Adrenal gland (tissue), 12 donors: ENCODE data around the gene SUPT6H. TPM values are rescaled to one million over a fixed set of nuclear protein-coding genes. Genes with fewer than 3 reads are reported as not detected.
"Not testable (repeated sequence)": the region's sequence is repeated elsewhere in the genome, so short reads cannot be mapped to it uniquely, and the experiment has no call there.

Source experiments
- DNase-seq, 7 donors: peaks; one replicate each; pipeline ENCODE4 v3.0.0-alpha.2; 2019 to 2020
- H3K27ac ChIP-seq, 5 donors: fragments of 200-600 bp; sonication (generic) in 4 of 5; 1 replicate in 3 of 5; 2 replicates in 2 of 5; pipeline versions ENCODE4 v1.5.1 to v1.8.0; 2016 to 2020; ENCODE audit warnings: mild to moderate bottlenecking in 1 of 5
- H3K27me3 ChIP-seq: fragments of 200-600 bp; 2 replicates; pipeline ENCODE4 v1.8.0; 2021
- H3K36me3 ChIP-seq, 2 donors: fragments of 200-600 bp; replicated peaks in 1 of 2; 1 replicate in 1 of 2; 2 replicates in 1 of 2; pipeline versions ENCODE4 v1.5.1 to v1.8.0; 2018 to 2022
- H3K4me1 ChIP-seq, 2 donors: fragments of 200-600 bp; replicated peaks in 1 of 2; 1 replicate in 1 of 2; 2 replicates in 1 of 2; pipeline versions ENCODE4 v1.5.1 to v1.8.0; 2018 to 2021
- H3K4me3 ChIP-seq, 4 donors: fragments of 200-600 bp; sonication (generic) in 3 of 4; one replicate each; pipeline ENCODE4 v1.5.1; 2016 to 2018
- H3K9me3 ChIP-seq, 3 donors: fragments of 200-600 bp; sonication (generic) in 1 of 3; replicated peaks in 1 of 3; 1 replicate in 2 of 3; 2 replicates in 1 of 3; pipeline versions ENCODE4 v1.5.1 to v1.8.0; 2016 to 2021
- POLR2A ChIP-seq, 2 donors: fragments of 450-650 bp; IDR thresholded peaks; one replicate each; pipeline ENCODE4 v1.6.1; 2017; ENCODE audit warnings: antibody characterized with exemption in 2 of 2, mild to moderate bottlenecking in 2 of 2, moderate library complexity in 1 of 2
- WGBS, 4 donors: extraction: QIAGEN DNeasy Blood & Tissue Kit in 2 of 4; methylation state at CpG; one replicate each; pipeline versions ENCODE4 v1.1.5 to v1.1.7; 2013 to 2017; 5-methylcytosine and 5-hydroxymethylcytosine counted together
- intact Hi-C, 2 donors: fragments of 100-400 bp; cut with DNase I; formaldehyde crosslinking; loops; one replicate each; pipeline versions ENCODE4 v1.14.1 to v1.15.0; 2022 to 2023
- polyA plus RNA-seq, 3 donors: library from polyadenylated mRNA; stranded (reverse); fragments of 200-250 nt in 2 of 3; fragments of 350-450 nt in 1 of 3; fragmentation: Illumina TruSeq in 1 of 3; extraction: RNeasy Lipid Tissue Mini Kit (QIAGEN cat#74804) in 1 of 3; gene quantifications; one replicate each; pipeline ENCODE4 v1.2.3, GENCODE V29; 2013 to 2014
- total RNA-seq, 9 donors: library from RNA; depleted of rRNA in 4 of 9; stranded (reverse); fragments of >200 nt in 4 of 9; fragments of 120-200 nt in 1 of 9; fragmentation: NEBNext Ultra II Directional in 1 of 9; extraction: Animal tissue kit (Norgen Biotek cat#: 25700) in 1 of 9; gene quantifications; one replicate each; pipeline versions ENCODE4 v1.1.0 to v1.2.4, GENCODE V29; 2013 to 2023
- TF ChIP-seq, protein P1 (sequence below), 6 experiments: fragments of 450-650 bp in 4 of 6; fragments of 200-600 bp in 2 of 6; sonication (generic) in 1 of 6; IDR thresholded peaks; 1 replicate in 5 of 6; 2 replicates in 1 of 6; pipeline versions ENCODE4 v1.5.1 to v1.8.0; 2016 to 2021; ENCODE audit warnings: antibody characterized with exemption in 6 of 6, mild to moderate bottlenecking in 2 of 6, moderate library complexity in 1 of 6
- donor health status: healthy with polysubstance abuse.
- donor health status: Bipolar disorder and iron deficiency.
- donor health status: DM: yes; HTN: yes; CAD: no.
- donor health status: DM: no; HTN: no; CAD: no.
- donor health status: DM: no; HTN: no; CAD: no.
- donor health status: DM: yes; HTN: yes; CAD: no.

SUPT6H gene
- total and polyA plus RNA-seq, 12 donors: 48.1 to 125 (median 71.4) TPM

DNA sequence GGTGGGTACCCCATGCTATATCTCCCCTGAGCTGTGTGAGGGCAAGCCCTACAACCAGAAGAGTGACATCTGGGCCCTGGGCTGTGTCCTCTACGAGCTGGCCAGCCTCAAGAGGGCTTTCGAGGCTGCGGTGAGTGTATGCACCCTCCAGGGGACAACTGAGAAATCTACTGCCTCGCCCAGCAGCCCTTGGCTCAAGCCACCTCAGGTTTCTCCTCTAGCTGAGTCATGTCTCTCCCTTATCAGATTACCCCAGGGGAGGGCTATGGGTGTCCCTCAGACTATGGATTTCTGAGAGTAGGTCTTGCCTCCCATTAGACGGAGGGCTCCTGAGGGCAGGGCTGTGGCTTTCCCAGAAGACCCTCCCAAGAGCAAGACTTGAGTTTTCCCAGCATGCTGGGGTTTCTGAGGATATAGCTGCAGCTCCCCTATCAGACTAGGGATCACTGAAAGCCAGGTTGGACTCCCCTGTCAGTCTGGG, 73.3 kb downstream of the SUPT6H start:
- Histone ChIP-seq H3K36me3 (no peaks in the 10 kb centered on the region), H3K4me3 (no peak overlapping the region), H3K4me1 (no peaks in the 10 kb centered on the region), H3K27ac (no peak overlapping the region), H3K9me3 (no peaks in the 10 kb centered on the region), H3K27me3 (no peaks in the 10 kb centered on the region)
- TF ChIP-seq, protein P1, sequence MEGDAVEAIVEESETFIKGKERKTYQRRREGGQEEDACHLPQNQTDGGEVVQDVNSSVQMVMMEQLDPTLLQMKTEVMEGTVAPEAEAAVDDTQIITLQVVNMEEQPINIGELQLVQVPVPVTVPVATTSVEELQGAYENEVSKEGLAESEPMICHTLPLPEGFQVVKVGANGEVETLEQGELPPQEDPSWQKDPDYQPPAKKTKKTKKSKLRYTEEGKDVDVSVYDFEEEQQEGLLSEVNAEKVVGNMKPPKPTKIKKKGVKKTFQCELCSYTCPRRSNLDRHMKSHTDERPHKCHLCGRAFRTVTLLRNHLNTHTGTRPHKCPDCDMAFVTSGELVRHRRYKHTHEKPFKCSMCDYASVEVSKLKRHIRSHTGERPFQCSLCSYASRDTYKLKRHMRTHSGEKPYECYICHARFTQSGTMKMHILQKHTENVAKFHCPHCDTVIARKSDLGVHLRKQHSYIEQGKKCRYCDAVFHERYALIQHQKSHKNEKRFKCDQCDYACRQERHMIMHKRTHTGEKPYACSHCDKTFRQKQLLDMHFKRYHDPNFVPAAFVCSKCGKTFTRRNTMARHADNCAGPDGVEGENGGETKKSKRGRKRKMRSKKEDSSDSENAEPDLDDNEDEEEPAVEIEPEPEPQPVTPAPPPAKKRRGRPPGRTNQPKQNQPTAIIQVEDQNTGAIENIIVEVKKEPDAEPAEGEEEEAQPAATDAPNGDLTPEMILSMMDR (IDR thresholded peaks at IDR 0.05): no peak
- TF ChIP-seq POLR2A (IDR thresholded peaks at IDR 0.05): no peak
- intact Hi-C loops: no loop called here
- DNase-seq: no peak
- WGBS, 4 donors: 60 to 85% (median 71%) methylated on average over 4 to 5 of the region's 5 CpGs

DNA sequence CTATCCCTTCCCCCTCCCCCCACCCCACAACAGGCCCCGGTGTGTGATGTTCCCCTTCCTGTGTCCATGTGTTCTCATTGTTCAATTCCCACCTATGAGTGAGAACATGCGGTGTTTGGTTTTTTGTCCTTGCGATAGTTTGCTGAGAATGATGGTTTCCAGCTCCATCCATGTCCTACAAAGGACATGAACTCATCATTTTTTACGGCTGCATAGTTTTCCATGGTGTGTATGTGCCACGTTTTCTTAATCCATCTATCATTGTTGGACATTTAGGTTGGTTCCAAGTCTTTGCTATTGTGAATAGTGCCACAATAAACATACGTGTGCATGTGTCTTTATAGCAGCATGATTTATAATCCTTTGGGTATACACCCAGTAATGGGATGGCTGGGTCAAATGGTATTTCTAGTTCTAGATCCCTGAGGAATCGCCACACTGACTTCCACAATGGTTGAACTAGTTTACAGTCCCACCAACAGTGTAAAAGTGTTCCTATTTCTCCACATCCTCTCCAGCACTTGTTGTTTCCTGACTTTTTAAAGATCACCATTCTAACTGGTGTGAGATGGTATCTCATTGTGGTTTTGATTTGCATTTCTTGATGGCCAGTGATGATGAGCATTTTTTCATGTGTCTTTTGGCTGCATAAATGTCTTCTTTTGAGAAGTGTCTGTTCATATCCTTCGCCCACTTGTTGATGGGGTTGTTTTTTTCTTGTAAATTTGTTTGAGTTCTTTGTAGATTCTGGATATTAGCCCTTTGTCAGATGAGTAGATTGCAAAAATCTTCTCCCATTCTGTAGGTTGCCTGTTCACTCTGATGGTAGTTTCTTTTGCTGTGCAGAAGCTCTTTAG, 74.1 kb downstream of the SUPT6H start:
- DNase-seq, H3K27ac ChIP-seq, H3K9me3 ChIP-seq, H3K4me3 ChIP-seq, H3K27me3 ChIP-seq, intact Hi-C loops, H3K4me1 ChIP-seq, H3K36me3 ChIP-seq: not testable (repeated sequence)
- WGBS, 4 donors: 93 to 96% (median 93%) methylated on average over 4 to 7 of the region's 8 CpGs

DNA sequence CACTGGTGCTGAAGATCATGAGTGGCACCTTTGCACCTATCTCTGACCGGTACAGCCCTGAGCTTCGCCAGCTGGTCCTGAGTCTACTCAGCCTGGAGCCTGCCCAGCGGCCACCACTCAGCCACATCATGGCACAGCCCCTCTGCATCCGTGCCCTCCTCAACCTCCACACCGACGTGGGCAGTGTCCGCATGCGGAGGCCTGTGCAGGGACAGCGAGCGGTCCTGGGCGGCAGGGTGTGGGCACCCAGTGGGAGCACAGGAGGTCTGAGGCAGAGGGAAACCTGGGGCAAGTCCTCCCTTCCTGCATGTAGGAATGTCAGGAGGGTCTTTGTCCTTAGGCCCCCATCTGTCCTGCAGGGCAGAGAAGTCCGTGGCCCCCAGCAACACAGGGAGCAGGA, 75.3 kb downstream of the SUPT6H start:
- Histone ChIP-seq H3K27ac (no peak overlapping the region), H3K4me1 (no peaks in the 10 kb centered on the region), H3K4me3 (no peak overlapping the region), H3K27me3 (no peaks in the 10 kb centered on the region), H3K9me3 (no peaks in the 10 kb centered on the region), H3K36me3 (no peaks in the 10 kb centered on the region)
- 94 to 98% (median 95%) methylated on average over 11 to 12 of the region's 12 CpGs for WGBS, 4 donors
- intact Hi-C loops: no loop called here
- DNase-seq: no peak
- no peak for TF ChIP-seq POLR2A (IDR thresholded peaks at IDR 0.05)
- TF ChIP-seq, protein P1 (IDR thresholded peaks at IDR 0.05): no peak

DNA sequence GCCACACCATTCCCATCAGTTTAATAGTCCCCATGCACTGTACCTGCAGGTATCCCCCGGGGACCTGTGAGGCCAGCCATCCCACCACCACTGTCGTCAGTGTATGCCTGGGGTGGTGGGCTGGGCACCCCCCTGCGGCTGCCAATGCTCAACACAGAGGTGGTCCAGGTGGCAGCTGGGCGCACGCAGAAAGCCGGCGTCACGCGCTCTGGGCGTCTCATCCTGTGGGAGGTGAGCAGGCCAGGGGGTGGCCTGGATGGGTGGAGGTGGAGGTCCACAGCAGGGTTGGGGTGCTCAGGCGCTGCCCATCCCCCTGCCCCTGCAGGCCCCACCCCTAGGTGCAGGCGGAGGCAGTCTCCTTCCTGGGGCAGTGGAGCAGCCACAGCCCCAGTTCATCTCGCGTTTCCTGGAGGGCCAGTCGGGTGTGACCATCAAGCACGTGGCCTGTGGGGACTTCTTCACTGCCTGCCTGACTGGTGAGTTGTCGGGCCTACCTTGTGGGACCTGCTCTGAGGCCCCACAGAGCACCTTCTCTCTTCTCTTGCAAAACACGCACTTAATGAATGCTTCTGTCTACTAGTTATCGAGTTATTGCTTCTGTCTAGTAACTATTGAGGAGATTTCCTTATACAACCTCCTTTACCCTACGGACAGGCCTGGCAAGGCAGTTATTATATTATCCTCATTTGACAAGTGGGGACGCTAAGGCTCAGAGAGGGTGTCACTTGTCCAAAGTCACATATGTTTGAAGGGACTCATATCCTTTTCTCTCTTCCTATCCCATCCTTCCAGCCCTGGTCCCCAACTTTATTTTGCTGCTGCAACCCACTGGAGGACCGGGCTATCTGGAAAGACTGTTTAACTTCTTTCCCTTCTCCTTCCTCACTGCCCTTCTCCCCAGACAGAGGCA, 76.0 kb downstream of the SUPT6H start:
- 90 to 94% (median 91%) methylated on average over 18 to 22 of the region's 22 CpGs for WGBS, 4 donors
- peaks cover 2 to 3% of the 10 kb centered on the region in 2 donors for H3K4me1 ChIP-seq
- no peaks in the 10 kb centered on the region for H3K27me3 ChIP-seq
- no peak overlapping the region for H3K4me3 ChIP-seq
- DNase-seq: no peak
- intact Hi-C loops: no loop called here
- H3K36me3 ChIP-seq: no peaks in the 10 kb centered on the region
- H3K9me3 ChIP-seq: no peaks in the 10 kb centered on the region
- TF ChIP-seq POLR2A (IDR thresholded peaks at IDR 0.05): no peak
- TF ChIP-seq, protein P1 (IDR thresholded peaks at IDR 0.05): no peak
- H3K27ac ChIP-seq: no peak overlapping the region
